ENCODE measurements around the gene ANKRD13A.

- TF ChIP-seq CTCF (IDR thresholded peaks at IDR 0.05; ENCODE audit: extremely low read depth in 1 of 2, insufficient read depth in 1 of 2, low read depth in 1 of 2, low read length in 2 of 2) (no peak), EZH2 (IDR thresholded peaks at IDR 0.05; ENCODE audit: borderline replicate concordance, low read depth, low read length, severe bottlenecking) (no peak)
Observed at GRCh38 chr12:110007881-110008280, 8.7 kb downstream of the ANKRD13A start.
